H1 (cell line): ENCODE measurements around the gene MOV10L1.

ENCODE experiments used
- HDAC6 ChIP-seq: IDR thresholded peaks from one replicate; pipeline ENCODE4 v1.7.1; 2012; ENCODE audit warnings: low read depth, mild to moderate bottlenecking, inconsistent platforms, low read length, moderate library complexity
- POLR2A ChIP-seq, 2 experiments: IDR thresholded peaks; 1 replicate in 1 of 2; 2 replicates in 1 of 2; pipeline ENCODE4 v1.6.1; 2011; ENCODE audit warnings: low read depth in 2 of 2, low read length in 2 of 2, mild to moderate bottlenecking in 2 of 2; ENCODE audit errors: control extremely low read depth in 1 of 2
- POLR2AphosphoS5 ChIP-seq: IDR thresholded peaks from 2 replicates; pipeline ENCODE4 v1.6.1; 2011; ENCODE audit warnings: low read depth, low read length
- SRF ChIP-seq: IDR thresholded peaks from 2 replicates; pipeline ENCODE4 v1.6.1; 2011; ENCODE audit warnings: mild to moderate bottlenecking, low read depth, low read length, moderate library complexity
- TF ChIP-seq, protein P1 (sequence below), 3 experiments: IDR thresholded peaks; 1 replicate in 2 of 3; 2 replicates in 1 of 3; pipeline versions ENCODE4 v1.5.1 to v1.6.1; 2011; ENCODE audit warnings: low read length in 3 of 3, mild to moderate bottlenecking in 3 of 3, inconsistent platforms in 2 of 3, low read depth in 1 of 3, moderate library complexity in 1 of 3; ENCODE audit not compliant: insufficient read depth in 1 of 3; ENCODE audit errors: control extremely low read depth in 1 of 3

- no peak for TF ChIP-seq SRF
- TF ChIP-seq, protein P1, sequence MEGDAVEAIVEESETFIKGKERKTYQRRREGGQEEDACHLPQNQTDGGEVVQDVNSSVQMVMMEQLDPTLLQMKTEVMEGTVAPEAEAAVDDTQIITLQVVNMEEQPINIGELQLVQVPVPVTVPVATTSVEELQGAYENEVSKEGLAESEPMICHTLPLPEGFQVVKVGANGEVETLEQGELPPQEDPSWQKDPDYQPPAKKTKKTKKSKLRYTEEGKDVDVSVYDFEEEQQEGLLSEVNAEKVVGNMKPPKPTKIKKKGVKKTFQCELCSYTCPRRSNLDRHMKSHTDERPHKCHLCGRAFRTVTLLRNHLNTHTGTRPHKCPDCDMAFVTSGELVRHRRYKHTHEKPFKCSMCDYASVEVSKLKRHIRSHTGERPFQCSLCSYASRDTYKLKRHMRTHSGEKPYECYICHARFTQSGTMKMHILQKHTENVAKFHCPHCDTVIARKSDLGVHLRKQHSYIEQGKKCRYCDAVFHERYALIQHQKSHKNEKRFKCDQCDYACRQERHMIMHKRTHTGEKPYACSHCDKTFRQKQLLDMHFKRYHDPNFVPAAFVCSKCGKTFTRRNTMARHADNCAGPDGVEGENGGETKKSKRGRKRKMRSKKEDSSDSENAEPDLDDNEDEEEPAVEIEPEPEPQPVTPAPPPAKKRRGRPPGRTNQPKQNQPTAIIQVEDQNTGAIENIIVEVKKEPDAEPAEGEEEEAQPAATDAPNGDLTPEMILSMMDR (IDR thresholded peaks at IDR 0.05; ENCODE audit: control extremely low read depth in 1 of 3, insufficient read depth in 1 of 3, low read depth in 1 of 3, low read length in 3 of 3) = no peak
- TF ChIP-seq POLR2A (IDR thresholded peaks at IDR 0.05; ENCODE audit: control extremely low read depth in 1 of 2, low read depth in 2 of 2, low read length in 2 of 2) = no peak
- TF ChIP-seq POLR2AphosphoS5 = no peak
- TF ChIP-seq HDAC6 = no peak
These were observed 84.8 kb downstream of the MOV10L1 start for GRCh38 chr22:50174382-50175190.
